ENCODE measurements around the gene RFC4. TPM values are rescaled to one million over a fixed set of nuclear protein-coding genes. Genes with fewer than 3 reads are reported as not detected.

RFC4 gene
- total and polyA plus RNA-seq, 9 of the 15 experiments (the other 6 are each of a cell fraction or from before 2014, with no cell fraction given): 105 to 227 (median 180) TPM

- TF ChIP-seq ATF6 (CRISPR knock-in tag; IDR thresholded peaks at IDR 0.05) (no peak; the same call in 1 of the 2 replicates), IRF2 (CRISPR knock-in tag; IDR thresholded peaks at IDR 0.05) (no peak), CSDE1 (IDR thresholded peaks at IDR 0.05) (peak in 1 of 2 experiments; percentile 60; a peak in 1 of 4 replicates), ZMIZ1 (IDR thresholded peaks at IDR 0.05; ENCODE audit: low read depth in 2 of 2, low read length in 2 of 2) (peak; percentile 9 to 93; a peak in 2 of 4 replicates), GABPB1 (CRISPR knock-in tag; IDR thresholded peaks at IDR 0.05) (0 out of 2 replicates have a peak, but pooled peaks have one; percentile 57), MED1 (CRISPR knock-in tag; IDR thresholded peaks at IDR 0.05; ENCODE audit: borderline replicate concordance) (no peak), ZC3H4 (CRISPR knock-in tag; IDR thresholded peaks at IDR 0.05; ENCODE audit: borderline replicate concordance) (no peak), CHD1 (IDR thresholded peaks at IDR 0.05; ENCODE audit: low read length) (no peak), MBD2 (IDR thresholded peaks at IDR 0.05; ENCODE audit: borderline replicate concordance, low read depth) (peak; percentile 87; the same call in 1 of the 2 replicates), E2F4 (CRISPR knock-in tag; IDR thresholded peaks at IDR 0.05; ENCODE audit: low read depth) (no peak), KAT7 (CRISPR knock-in tag; IDR thresholded peaks at IDR 0.05; ENCODE audit: borderline replicate concordance) (no peak), HNRNPUL1 (IDR thresholded peaks at IDR 0.05; ENCODE audit: low read length) (peak; percentile 62; the same call in 1 of the 2 replicates), ZNF282 (CRISPR knock-in tag; IDR thresholded peaks at IDR 0.05) (no peak), RNF219 (CRISPR knock-in tag; IDR thresholded peaks at IDR 0.05) (peak; percentile 42; the same call in 1 of the 2 replicates), CTCFL (IDR thresholded peaks at IDR 0.05; ENCODE audit: borderline replicate concordance, insufficient read depth, low read depth, low read length, poor library complexity, severe bottlenecking) (peak; percentile 20)
Observed at GRCh38 chr3:186783058-186783730, 23.1 kb downstream of the RFC4 start, which contains the start of gene EIF4A2 (continued).

All from K562 (cell line).